ENCODE data around the gene HBG2. TPM values are rescaled to one million over a fixed set of nuclear protein-coding genes. Genes with fewer than 3 reads are reported as not detected.
A peak's percentile ranks its signal among the peaks of the same experiment; 100 is the strongest.
"Not testable (repeated sequence)": the region's sequence is repeated elsewhere in the genome, so short reads cannot be mapped to it uniquely, and the experiment has no call there.

The HBG2 gene
- total RNA-seq (not detected), polyA plus RNA-seq (ENCODE audit: insufficient read length in 6 of 6) (1,000 to 10,000 TPM; 1,963 to 7,853 (median 3,552) TPM)
- long read RNA-seq, donor 1, transcript HBG2-201 (3 exons, 614 nt) = major isoform, 44,643 of 69,837 reads
- long read RNA-seq, donor 1, transcript HBG2-203 (3 exons, 307 nt) = minor isoform, 76 of 69,837 reads
- long read RNA-seq, donor 1, partial matches to known transcripts = 25,118 of 69,837 reads
- long read RNA-seq, donor 1, other reads (novel, unspliced or antisense) = 0 of 69,837 reads
- long read RNA-seq, donor 2, transcript HBG2-203 (3 exons, 307 nt) = minor isoform, 22 of 10,498 reads
- long read RNA-seq, donor 2, transcript HBG2-201 (3 exons, 614 nt) = major isoform, 6,112 of 10,498 reads
- long read RNA-seq, donor 2, partial matches to known transcripts = 4,364 of 10,498 reads
- long read RNA-seq, donor 2, other reads (novel, unspliced or antisense) = 0 of 10,498 reads
- long read RNA-seq, donor 3, transcript HBG2-201 (3 exons, 614 nt) = major isoform, 1,621 of 3,025 reads
- long read RNA-seq, donor 3, partial matches to known transcripts = 1,401 of 3,025 reads
- long read RNA-seq, donor 3, other reads (novel, unspliced or antisense) = 0 of 3,025 reads
- long read RNA-seq, donor 4 = 0 reads
- long read RNA-seq, donor 5, transcript HBG2-201 (3 exons, 614 nt) = major isoform, 4,225 of 6,580 reads
- long read RNA-seq, donor 5, transcript HBG2-203 (3 exons, 307 nt) = minor isoform, 7 of 6,580 reads
- long read RNA-seq, donor 5, partial matches to known transcripts = 2,348 of 6,580 reads
- long read RNA-seq, donor 5, other reads (novel, unspliced or antisense) = 0 of 6,580 reads
- long read RNA-seq, donor 6, transcript HBG2-201 (3 exons, 614 nt) = major isoform, 6,249 of 11,932 reads
- long read RNA-seq, donor 6, transcript HBG2-203 (3 exons, 307 nt) = minor isoform, 11 of 11,932 reads
- long read RNA-seq, donor 6, partial matches to known transcripts = 5,672 of 11,932 reads
- long read RNA-seq, donor 6, other reads (novel, unspliced or antisense) = 0 of 11,932 reads
- long read RNA-seq, donor 7, transcript HBG2-201 (3 exons, 614 nt) = major isoform, 937 of 2,182 reads
- long read RNA-seq, donor 7, partial matches to known transcripts = 1,245 of 2,182 reads
- long read RNA-seq, donor 7, other reads (novel, unspliced or antisense) = 0 of 2,182 reads
- long read RNA-seq, donor 8, transcript HBG2-201 (3 exons, 614 nt) = major isoform, 990 of 2,171 reads
- long read RNA-seq, donor 8, partial matches to known transcripts = 1,178 of 2,171 reads
- long read RNA-seq, donor 8, other reads (novel, unspliced or antisense) = 0 of 2,171 reads
- long read RNA-seq, donor 9, transcript HBG2-201 (3 exons, 614 nt) = major isoform, 15 of 67 reads
- long read RNA-seq, donor 9, partial matches to known transcripts = 52 of 67 reads
- long read RNA-seq, donor 9, other reads (novel, unspliced or antisense) = 0 of 67 reads
- long read RNA-seq, donor 10, partial matches to known transcripts = 0 of 2 reads
- long read RNA-seq, donor 10, other reads (novel, unspliced or antisense) = 0 of 2 reads
- long read RNA-seq, donor 11, transcript HBG2-201 (3 exons, 614 nt) = major isoform, 1,381 of 2,342 reads
- long read RNA-seq, donor 11, partial matches to known transcripts = 961 of 2,342 reads
- long read RNA-seq, donor 11, other reads (novel, unspliced or antisense) = 0 of 2,342 reads
- long read RNA-seq, donor 12, transcript HBG2-201 (3 exons, 614 nt) = major isoform, 4,128 of 7,534 reads
- long read RNA-seq, donor 12, transcript HBG2-203 (3 exons, 307 nt) = minor isoform, 8 of 7,534 reads
- long read RNA-seq, donor 12, partial matches to known transcripts = 3,398 of 7,534 reads
- long read RNA-seq, donor 12, other reads (novel, unspliced or antisense) = 0 of 7,534 reads

DNA sequence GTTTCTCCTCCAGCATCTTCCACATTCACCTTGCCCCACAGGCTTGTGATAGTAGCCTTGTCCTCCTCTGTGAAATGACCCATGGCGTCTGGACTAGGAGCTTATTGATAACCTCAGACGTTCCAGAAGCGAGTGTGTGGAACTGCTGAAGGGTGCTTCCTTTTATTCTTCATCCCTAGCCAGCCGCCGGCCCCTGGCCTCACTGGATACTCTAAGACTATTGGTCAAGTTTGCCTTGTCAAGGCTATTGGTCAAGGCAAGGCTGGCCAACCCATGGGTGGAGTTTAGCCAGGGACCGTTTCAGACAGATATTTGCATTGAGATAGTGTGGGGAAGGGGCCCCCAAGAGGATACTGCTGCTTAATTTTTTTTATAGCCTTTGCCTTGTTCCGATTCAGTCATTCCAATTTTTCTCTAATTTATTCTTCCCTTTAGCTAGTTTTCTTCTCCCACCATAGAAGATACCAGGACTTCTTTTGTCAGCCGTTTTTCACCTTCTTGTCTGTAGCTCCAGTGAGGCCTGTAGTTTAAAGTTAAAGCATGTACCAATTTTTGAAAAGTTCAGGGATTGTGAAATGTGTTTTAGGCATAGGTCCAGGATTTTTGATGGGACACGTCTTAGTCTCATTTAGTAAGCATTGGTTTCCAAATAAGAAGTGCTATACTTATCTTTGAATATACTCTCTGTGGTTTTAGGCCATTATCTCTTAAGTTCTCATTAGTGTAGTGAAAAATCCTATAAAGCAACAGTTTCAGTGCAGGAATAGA, at the start of gene HBG2:
HBG2 (minus strand) TSS at position 136 of the 768 bp plus-strand sequence; CDS start at position 83, 53 bp downstream.
- H3K27me3 ChIP-seq; H3K4me1 ChIP-seq; H3K4me3 ChIP-seq; H3K36me3 ChIP-seq; H3K9me3 ChIP-seq; intact Hi-C loops (cut with DNase I); H3K27ac ChIP-seq; ATAC-seq: not testable (repeated sequence)
- DNase-seq = peak in 2 of 4 donors; percentile 30 to 52

- Histone ChIP-seq H3K4me3 (no peak overlapping the region), H3K27me3 (no peaks in the 10 kb centered on the region), H3K36me3 (no peaks in the 10 kb centered on the region), H3K9me3 (no peaks in the 10 kb centered on the region), H3K4me1 (no peaks in the 10 kb centered on the region), H3K27ac (no peak overlapping the region)
- no peak for TF ChIP-seq CTCF (IDR thresholded peaks at IDR 0.05)
- no peak for DNase-seq
- ATAC-seq = no peak
- intact Hi-C loops (cut with DNase I) = no loop called here
Observed at GRCh38 chr11:5304046-5304445, 49.5 kb upstream of the HBG2 start.

- Histone ChIP-seq H3K4me1 (no peaks in the 10 kb centered on the region), H3K36me3 (no peaks in the 10 kb centered on the region), H3K9me3 (no peaks in the 10 kb centered on the region), H3K27me3 (no peaks in the 10 kb centered on the region), H3K27ac (no peak overlapping the region), H3K4me3 (no peak overlapping the region)
- intact Hi-C loops (cut with DNase I) = no loop called here
- ATAC-seq = no peak
- no peak for TF ChIP-seq CTCF (IDR thresholded peaks at IDR 0.05)
- DNase-seq = no peak
Observed at GRCh38 chr11:5303626-5304025, 49.0 kb upstream of the HBG2 start.

GRCh38 chr11:5301846-5302245, 47.3 kb upstream of the HBG2 start, which contains the start of gene OR51B4:
Gene OR51B4 (minus strand): TSS chr11:5301946. CDS start chr11:5301946, 0 bp downstream.
- H3K27me3 ChIP-seq = no peaks in the 10 kb centered on the region
- DNase-seq (no peak), ATAC-seq (no peak)
- no peak within 1 kb of the TSS for H3K27ac ChIP-seq
- no peak within 1 kb of the TSS for H3K4me3 ChIP-seq
- intact Hi-C loops (cut with DNase I) = no loop called here
- TF ChIP-seq CTCF (IDR thresholded peaks at IDR 0.05) = no peak
- no peaks in the 10 kb centered on the region for H3K9me3 ChIP-seq
- no peaks in the 10 kb centered on the region for H3K36me3 ChIP-seq
- H3K4me1 ChIP-seq = no peaks in the 10 kb centered on the region

Data from left lung (tissue), 14 donors.